Measurements from ENCODE around the gene GSDME.

GRCh38 chr7:24754906-24755506 lies 2.3 kb downstream of the GSDME start:
- TF ChIP-seq EZH2 (IDR thresholded peaks at IDR 0.05): no peak
- TF ChIP-seq POLR2AphosphoS5 (IDR thresholded peaks at IDR 0.05; ENCODE audit: borderline replicate concordance, low read depth, low read length): no peak
- no peak for TF ChIP-seq FOXP2 (optimal IDR thresholded peaks at IDR 0.05; ENCODE audit: control extremely low read depth, extremely low read length, insufficient read depth)

Data from SK-N-MC (cell line).